Ascending aorta (tissue), 2 donors: ENCODE data around the gene ELOVL6. TPM values are rescaled to one million over a fixed set of nuclear protein-coding genes. Genes with fewer than 3 reads are reported as not detected.

Experiments
- DNase-seq, 2 donors: peaks; one replicate each; pipeline ENCODE4 v3.0.0-alpha.2; 2019; ENCODE audit warnings: low spot score in 2 of 2
- H3K27ac ChIP-seq, 2 donors: fragments of 200-600 bp; sonication (generic); one replicate each; pipeline ENCODE4 v1.5.1; 2016 to 2017; ENCODE audit warnings: mild to moderate bottlenecking in 1 of 2
- H3K27me3 ChIP-seq: fragments of 200-600 bp; sonication (generic); one replicate; pipeline ENCODE4 v1.5.1; 2017
- H3K36me3 ChIP-seq, 2 donors: fragments of 200-600 bp; sonication (generic); one replicate each; pipeline ENCODE4 v1.5.1; 2016
- H3K4me1 ChIP-seq, 2 donors: fragments of 200-600 bp; sonication (generic); one replicate each; pipeline ENCODE4 v1.5.1; 2016 to 2017; ENCODE audit warnings: mild to moderate bottlenecking in 1 of 2
- H3K4me3 ChIP-seq, 2 donors: fragments of 200-600 bp; sonication (generic); one replicate each; pipeline ENCODE4 v1.5.1; 2016 to 2017; ENCODE audit warnings: mild to moderate bottlenecking in 1 of 2
- H3K9me3 ChIP-seq, 2 donors: fragments of 200-600 bp; sonication (generic); one replicate each; pipeline ENCODE4 v1.5.1; 2016
- intact Hi-C: fragments of 100-400 bp; cut with DNase I; formaldehyde crosslinking; loops from one replicate; pipeline ENCODE4 v1.15.1; 2023
- total RNA-seq: library from RNA; depleted of rRNA; stranded (reverse); fragments of >200 nt; gene quantifications from one replicate; pipeline ENCODE4 v1.1.0, GENCODE V29; 2016
- TF ChIP-seq, protein P1 (sequence below), 3 experiments: fragments of 200-600 bp in 2 of 3; fragments of 450-650 bp in 1 of 3; sonication (generic) in 2 of 3; IDR thresholded peaks; one replicate each; pipeline ENCODE4 v1.5.1; 2016 to 2019; ENCODE audit warnings: antibody characterized with exemption in 3 of 3, mild to moderate bottlenecking in 1 of 3, moderate library complexity in 1 of 3

Gene ELOVL6
- total RNA-seq, 1 donor from 2014 or later = 0.64 TPM

DNA sequence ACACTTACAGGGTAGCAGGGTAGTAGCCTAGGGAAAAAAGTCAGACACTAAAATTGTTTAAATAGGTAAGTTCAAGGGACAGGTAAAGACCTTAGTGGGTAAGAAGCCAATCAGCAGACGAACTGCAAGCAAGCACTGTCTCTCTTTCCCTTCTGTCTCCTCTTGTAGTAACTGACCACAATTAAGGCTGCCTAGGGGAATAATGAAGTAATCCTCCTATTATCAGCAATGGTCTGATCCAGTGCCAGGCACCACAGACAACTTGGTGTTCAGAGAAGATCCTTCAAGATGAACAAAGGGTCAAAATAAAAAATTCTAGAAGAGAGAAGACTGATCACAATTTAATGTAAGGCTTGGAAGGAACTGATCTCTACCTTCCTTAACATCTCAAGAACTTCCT is 62.9 kb downstream of the ELOVL6 start:
- no peaks in the 10 kb centered on the region for H3K27me3 ChIP-seq
- TF ChIP-seq, protein P1, sequence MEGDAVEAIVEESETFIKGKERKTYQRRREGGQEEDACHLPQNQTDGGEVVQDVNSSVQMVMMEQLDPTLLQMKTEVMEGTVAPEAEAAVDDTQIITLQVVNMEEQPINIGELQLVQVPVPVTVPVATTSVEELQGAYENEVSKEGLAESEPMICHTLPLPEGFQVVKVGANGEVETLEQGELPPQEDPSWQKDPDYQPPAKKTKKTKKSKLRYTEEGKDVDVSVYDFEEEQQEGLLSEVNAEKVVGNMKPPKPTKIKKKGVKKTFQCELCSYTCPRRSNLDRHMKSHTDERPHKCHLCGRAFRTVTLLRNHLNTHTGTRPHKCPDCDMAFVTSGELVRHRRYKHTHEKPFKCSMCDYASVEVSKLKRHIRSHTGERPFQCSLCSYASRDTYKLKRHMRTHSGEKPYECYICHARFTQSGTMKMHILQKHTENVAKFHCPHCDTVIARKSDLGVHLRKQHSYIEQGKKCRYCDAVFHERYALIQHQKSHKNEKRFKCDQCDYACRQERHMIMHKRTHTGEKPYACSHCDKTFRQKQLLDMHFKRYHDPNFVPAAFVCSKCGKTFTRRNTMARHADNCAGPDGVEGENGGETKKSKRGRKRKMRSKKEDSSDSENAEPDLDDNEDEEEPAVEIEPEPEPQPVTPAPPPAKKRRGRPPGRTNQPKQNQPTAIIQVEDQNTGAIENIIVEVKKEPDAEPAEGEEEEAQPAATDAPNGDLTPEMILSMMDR (IDR thresholded peaks at IDR 0.05) = no peak
- H3K4me1 ChIP-seq = no peaks in the 10 kb centered on the region
- H3K4me3 ChIP-seq = no peak overlapping the region
- no peak overlapping the region for H3K27ac ChIP-seq
- H3K36me3 ChIP-seq = no peaks in the 10 kb centered on the region
- intact Hi-C loops = no loop called here
- no peaks in the 10 kb centered on the region for H3K9me3 ChIP-seq
- DNase-seq = no peak

DNA sequence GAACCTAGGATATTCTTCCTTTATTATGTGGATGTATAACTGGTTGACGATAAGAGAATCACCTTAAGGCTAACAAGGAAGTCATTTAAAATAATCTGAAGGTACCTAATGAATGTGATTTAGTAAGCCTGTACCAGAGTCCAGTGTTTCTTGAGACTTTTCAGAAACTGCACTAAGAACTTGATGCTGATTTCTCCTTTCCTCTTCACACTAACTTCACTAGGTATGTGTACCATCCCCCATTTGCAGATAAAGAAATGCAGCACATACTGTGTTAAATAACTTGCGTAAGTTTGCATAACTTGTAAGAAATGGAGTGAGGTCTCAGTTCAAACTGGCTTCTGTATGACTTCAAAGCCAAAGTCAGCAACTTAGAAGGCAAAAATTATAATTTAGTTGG is 63.3 kb downstream of the ELOVL6 start:
- H3K4me3 ChIP-seq = no peak overlapping the region
- DNase-seq = no peak
- no peaks in the 10 kb centered on the region for H3K36me3 ChIP-seq
- no peaks in the 10 kb centered on the region for H3K4me1 ChIP-seq
- H3K9me3 ChIP-seq = no peaks in the 10 kb centered on the region
- no peak overlapping the region for H3K27ac ChIP-seq
- no peaks in the 10 kb centered on the region for H3K27me3 ChIP-seq
- intact Hi-C loops = no loop called here
- TF ChIP-seq, protein P1 (IDR thresholded peaks at IDR 0.05) = no peak

DNA sequence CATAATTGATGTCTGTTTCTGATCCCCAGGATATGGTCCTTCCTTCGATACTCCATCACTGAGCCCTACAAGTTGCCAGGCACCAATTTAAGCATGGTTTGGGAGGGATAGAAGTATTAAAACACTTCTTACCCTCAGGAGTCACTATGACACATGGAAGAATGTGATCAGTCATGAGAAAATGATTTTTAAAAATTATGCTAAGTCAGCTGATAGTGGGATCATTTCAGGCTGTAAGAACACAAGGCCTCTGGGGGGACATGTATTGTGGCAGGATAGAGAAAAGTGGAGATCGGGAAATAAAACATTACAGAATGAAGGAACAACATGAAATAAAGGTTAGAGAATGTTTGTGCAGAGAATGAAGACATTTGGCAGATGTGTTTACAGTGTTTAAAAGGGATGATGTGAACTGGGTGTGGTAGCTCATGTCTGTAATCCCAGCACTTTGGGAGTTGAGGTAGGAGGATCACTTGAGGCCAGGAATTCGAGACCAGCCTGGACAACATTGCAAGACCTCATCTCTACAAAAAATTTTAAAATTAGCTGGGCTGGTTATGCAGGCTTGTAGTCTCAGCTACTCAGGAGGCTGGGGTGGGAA is 64.0 kb downstream of the ELOVL6 start:
- H3K4me1 ChIP-seq = no peaks in the 10 kb centered on the region
- no peaks in the 10 kb centered on the region for H3K9me3 ChIP-seq
- TF ChIP-seq, protein P1 (IDR thresholded peaks at IDR 0.05) = no peak

GRCh38 chr4:110132816-110133719 is 65.3 kb downstream of the ELOVL6 start:
- Histone ChIP-seq H3K4me1 (no peaks in the 10 kb centered on the region), H3K4me3 (no peak overlapping the region), H3K27ac (no peak overlapping the region), H3K36me3 (no peaks in the 10 kb centered on the region), H3K27me3 (no peaks in the 10 kb centered on the region), H3K9me3 (no peaks in the 10 kb centered on the region)
- intact Hi-C loops = no loop called here
- TF ChIP-seq, protein P1 (IDR thresholded peaks at IDR 0.05) = no peak
- DNase-seq = no peak

More for the DNA sequence above, 64.0 kb downstream of the ELOVL6 start:
- intact Hi-C loops = no loop called here
- no peak for DNase-seq
- H3K27me3 ChIP-seq = no peaks in the 10 kb centered on the region
- H3K4me3 ChIP-seq = no peak overlapping the region
- H3K36me3 ChIP-seq = no peaks in the 10 kb centered on the region
- no peak overlapping the region for H3K27ac ChIP-seq

GRCh38 chr4:110131916-110132315 is 66.5 kb downstream of the ELOVL6 start:
- TF ChIP-seq, protein P1 (IDR thresholded peaks at IDR 0.05) = no peak
- Histone ChIP-seq H3K4me1 (no peaks in the 10 kb centered on the region), H3K36me3 (no peaks in the 10 kb centered on the region), H3K4me3 (no peak overlapping the region), H3K27me3 (no peaks in the 10 kb centered on the region), H3K27ac (no peak overlapping the region), H3K9me3 (no peaks in the 10 kb centered on the region)
- DNase-seq = no peak
- intact Hi-C loops = no loop called here
